ENCODE measurements around the gene IDS.

IDS gene

GRCh38 chrX:149518236-149518635 is 13.1 kb upstream of the IDS start:
- TF ChIP-seq EZH2 (IDR thresholded peaks at IDR 0.05) (no peak), FOXP2 (optimal IDR thresholded peaks at IDR 0.05; ENCODE audit: control extremely low read depth, extremely low read length, insufficient read depth) (no peak), POLR2AphosphoS5 (IDR thresholded peaks at IDR 0.05; ENCODE audit: borderline replicate concordance, low read depth, low read length) (no peak)
- Histone ChIP-seq H3K4me3 (no peak overlapping the region), H3K9ac (ENCODE audit: insufficient read length) (no peak overlapping the region), H3K27ac (no peak overlapping the region), H3K9me3 (ENCODE audit: low read depth, low read length) (no peaks in the 10 kb centered on the region), H3K36me3 (ENCODE audit: insufficient read depth, low read length) (no peaks in the 10 kb centered on the region)
- no peak for DNase-seq (ENCODE audit: low read depth, low spot score)

GRCh38 chrX:149517308-149517707 is 12.2 kb upstream of the IDS start:
- DNase-seq (ENCODE audit: low read depth, low spot score): no peak
- Histone ChIP-seq H3K4me3 (no peak overlapping the region), H3K9me3 (ENCODE audit: low read depth, low read length) (no peaks in the 10 kb centered on the region), H3K36me3 (ENCODE audit: insufficient read depth, low read length) (no peaks in the 10 kb centered on the region), H3K27ac (no peak overlapping the region), H3K9ac (ENCODE audit: insufficient read length) (no peak overlapping the region)
- TF ChIP-seq EZH2 (IDR thresholded peaks at IDR 0.05) (no peak), POLR2AphosphoS5 (IDR thresholded peaks at IDR 0.05; ENCODE audit: borderline replicate concordance, low read depth, low read length) (no peak), FOXP2 (optimal IDR thresholded peaks at IDR 0.05; ENCODE audit: control extremely low read depth, extremely low read length, insufficient read depth) (no peak)

GRCh38 chrX:149516604-149517003 is 11.5 kb upstream of the IDS start:
- Histone ChIP-seq H3K36me3 (ENCODE audit: insufficient read depth, low read length) (no peaks in the 10 kb centered on the region), H3K9me3 (ENCODE audit: low read depth, low read length) (no peaks in the 10 kb centered on the region), H3K4me3 (no peak overlapping the region), H3K27ac (no peak overlapping the region), H3K9ac (ENCODE audit: insufficient read length) (no peak overlapping the region)
- no peak for DNase-seq (ENCODE audit: low read depth, low spot score)
- TF ChIP-seq POLR2AphosphoS5 (IDR thresholded peaks at IDR 0.05; ENCODE audit: borderline replicate concordance, low read depth, low read length) (no peak), EZH2 (IDR thresholded peaks at IDR 0.05) (no peak), FOXP2 (optimal IDR thresholded peaks at IDR 0.05; ENCODE audit: control extremely low read depth, extremely low read length, insufficient read depth) (no peak)

- Histone ChIP-seq H3K4me3 (no peak overlapping the region), H3K27ac (no peak overlapping the region), H3K9ac (ENCODE audit: insufficient read length) (no peak overlapping the region), H3K36me3 (ENCODE audit: insufficient read depth, low read length) (no peaks in the 10 kb centered on the region), H3K9me3 (ENCODE audit: low read depth, low read length) (no peaks in the 10 kb centered on the region)
- no peak for DNase-seq (ENCODE audit: low read depth, low spot score)
- TF ChIP-seq EZH2 (IDR thresholded peaks at IDR 0.05): no peak
- TF ChIP-seq POLR2AphosphoS5 (IDR thresholded peaks at IDR 0.05; ENCODE audit: borderline replicate concordance, low read depth, low read length): no peak
- TF ChIP-seq FOXP2 (optimal IDR thresholded peaks at IDR 0.05; ENCODE audit: control extremely low read depth, extremely low read length, insufficient read depth): no peak
These were observed 11.0 kb upstream of the IDS start for GRCh38 chrX:149515954-149516602.

- no peak overlapping the region for H3K27ac ChIP-seq
- H3K9ac ChIP-seq (ENCODE audit: insufficient read length): no peak overlapping the region
- no peak overlapping the region for H3K4me3 ChIP-seq
- H3K9me3 ChIP-seq (ENCODE audit: low read depth, low read length): no peaks in the 10 kb centered on the region
- no peak for TF ChIP-seq FOXP2 (optimal IDR thresholded peaks at IDR 0.05; ENCODE audit: control extremely low read depth, extremely low read length, insufficient read depth)
- H3K36me3 ChIP-seq (ENCODE audit: insufficient read depth, low read length): no peaks in the 10 kb centered on the region
- DNase-seq (ENCODE audit: low read depth, low spot score): no peak
These were observed 8.8 kb upstream of the IDS start for GRCh38 chrX:149513825-149514428.

- Histone ChIP-seq H3K9me3 (ENCODE audit: low read depth, low read length) (no peaks in the 10 kb centered on the region), H3K27ac (no peak overlapping the region), H3K9ac (ENCODE audit: insufficient read length) (no peak overlapping the region), H3K4me3 (no peak overlapping the region), H3K36me3 (ENCODE audit: insufficient read depth, low read length) (no peaks in the 10 kb centered on the region)
- DNase-seq (ENCODE audit: low read depth, low spot score): no peak
- TF ChIP-seq POLR2AphosphoS5 (IDR thresholded peaks at IDR 0.05; ENCODE audit: borderline replicate concordance, low read depth, low read length) (no peak), FOXP2 (optimal IDR thresholded peaks at IDR 0.05; ENCODE audit: control extremely low read depth, extremely low read length, insufficient read depth) (no peak), EZH2 (IDR thresholded peaks at IDR 0.05) (no peak)
These were observed 7.2 kb upstream of the IDS start for GRCh38 chrX:149512225-149512885.

- H3K9ac ChIP-seq (ENCODE audit: insufficient read length): no peak overlapping the region
- no peak overlapping the region for H3K27ac ChIP-seq
- TF ChIP-seq FOXP2 (optimal IDR thresholded peaks at IDR 0.05; ENCODE audit: control extremely low read depth, extremely low read length, insufficient read depth) (no peak), EZH2 (IDR thresholded peaks at IDR 0.05) (no peak), POLR2AphosphoS5 (IDR thresholded peaks at IDR 0.05; ENCODE audit: borderline replicate concordance, low read depth, low read length) (no peak)
- H3K36me3 ChIP-seq (ENCODE audit: insufficient read depth, low read length): no peaks in the 10 kb centered on the region
- H3K4me3 ChIP-seq: no peak overlapping the region
- no peak for DNase-seq (ENCODE audit: low read depth, low spot score)
- no peaks in the 10 kb centered on the region for H3K9me3 ChIP-seq (ENCODE audit: low read depth, low read length)
These were observed 6.0 kb upstream of the IDS start for GRCh38 chrX:149511081-149511480.

- Histone ChIP-seq H3K9me3 (ENCODE audit: low read depth, low read length) (no peaks in the 10 kb centered on the region), H3K27ac (no peak overlapping the region), H3K36me3 (ENCODE audit: insufficient read depth, low read length) (no peaks in the 10 kb centered on the region), H3K9ac (ENCODE audit: insufficient read length) (no peak overlapping the region), H3K4me3 (no peak overlapping the region)
- no peak for DNase-seq (ENCODE audit: low read depth, low spot score)
- TF ChIP-seq EZH2 (IDR thresholded peaks at IDR 0.05) (no peak), FOXP2 (optimal IDR thresholded peaks at IDR 0.05; ENCODE audit: control extremely low read depth, extremely low read length, insufficient read depth) (no peak), POLR2AphosphoS5 (IDR thresholded peaks at IDR 0.05; ENCODE audit: borderline replicate concordance, low read depth, low read length) (no peak)
These were observed 5.3 kb upstream of the IDS start for GRCh38 chrX:149510386-149510785.

Data from SK-N-MC (cell line).